RWPE1 (cell line): ENCODE data around the gene CEMIP.

Source experiments
- CTCF ChIA-PET: fragments of 350-600 bp; sonication (Branson Sonifier 250); formaldehyde crosslinking; extraction: SDS; loops from one replicate; lab custom pipeline; 2021; lab: Yijun Ruan, JAX
- POLR2A ChIA-PET: fragments of 400-600 bp; formaldehyde crosslinking; extraction: SDS; loops from one replicate; lab custom pipeline; 2020; ENCODE audit warnings: antibody characterized with exemption; ENCODE audit not compliant: low non-redundant PET; lab: Yijun Ruan, JAX
- DNase-seq: peaks from one replicate; pipeline ENCODE4 v3.0.0; 2012; ENCODE audit warnings: low spot score
- H3K27ac ChIP-seq: fragments of 450-650 bp; 2 replicates; pipeline ENCODE4 v1.5.1; 2017
- CTCF ChIP-seq: fragments of 450-650 bp; conservative IDR thresholded peaks from 2 replicates; pipeline ENCODE4 v1.5.1; 2017; ENCODE audit warnings: low read depth, mild to moderate bottlenecking

CEMIP gene

GRCh38 chr15:80778964-80779657 lies at the start of gene CEMIP:
CEMIP (plus strand) TSS chr15:80779370; CDS start chr15:80873880, 94,510 bp downstream.
- peak; percentile 86 for DNase-seq
- CTCF ChIA-PET = interaction anchor here (0.6 to 3.4 kb wide), 21 partner anchors 10 to 746 kb away, joined by 3 to 30 read pairs (median 4); partner anchors contain the start of gene ABHD17C
- peak; percentile 98 for TF ChIP-seq CTCF
- POLR2A ChIA-PET = interaction anchor here (0.6 kb wide), 1 partner anchor 84 kb away, joined by 3 read pairs; the partner anchor contains the start of gene ABHD17C
- H3K27ac ChIP-seq = no peak within 1 kb of the TSS

- CTCF ChIA-PET = no interaction called here
- POLR2A ChIA-PET = no interaction called here
- no peak for TF ChIP-seq CTCF
- no peak overlapping the region for H3K27ac ChIP-seq
- DNase-seq = no peak
These were observed 48.8 kb upstream of the CEMIP start for GRCh38 chr15:80730387-80730786.

- ChIA-PET POLR2A (no interaction called here), CTCF (no interaction called here)
- no peak for DNase-seq
- TF ChIP-seq CTCF = no peak
- H3K27ac ChIP-seq = no peak overlapping the region
These were observed 48.2 kb upstream of the CEMIP start for GRCh38 chr15:80730926-80731325.

GRCh38 chr15:80732167-80732566 lies 47.0 kb upstream of the CEMIP start:
- CTCF ChIA-PET = no interaction called here
- no peak overlapping the region for H3K27ac ChIP-seq
- no peak for DNase-seq
- no peak for TF ChIP-seq CTCF
- POLR2A ChIA-PET = interaction anchor here (1.1 kb wide), 1 partner anchor 1202 kb away, joined by 7 read pairs; no protein-coding TSS in a partner anchor

- DNase-seq = no peak
- no peak overlapping the region for H3K27ac ChIP-seq
- CTCF ChIA-PET = interaction anchor here (0.6 kb wide), 1 partner anchor 23 kb away, joined by 5 read pairs; no protein-coding TSS in a partner anchor
- TF ChIP-seq CTCF = no peak
- POLR2A ChIA-PET = interaction anchor here (1.1 kb wide), 1 partner anchor 1203 kb away, joined by 7 read pairs; no protein-coding TSS in a partner anchor
These were observed 46.4 kb upstream of the CEMIP start for GRCh38 chr15:80732818-80733217.

- no peak overlapping the region for H3K27ac ChIP-seq
- POLR2A ChIA-PET = interaction anchor here (1.1 kb wide), 1 partner anchor 1204 kb away, joined by 7 read pairs; no protein-coding TSS in a partner anchor
- DNase-seq = no peak
- CTCF ChIA-PET = interaction anchor here (0.6 kb wide), 1 partner anchor 24 kb away, joined by 5 read pairs; no protein-coding TSS in a partner anchor
- no peak for TF ChIP-seq CTCF
These were observed 45.7 kb upstream of the CEMIP start for GRCh38 chr15:80733460-80733859.
